Panc1 (cell line): Measurements from ENCODE around the gene HSD17B1. TPM values are rescaled to one million over a fixed set of nuclear protein-coding genes. Genes with fewer than 3 reads are reported as not detected.

Experiments used
- ATAC-seq: fragments of 200-7000 bp; cut with Tn5 transposase; 2 replicates; pipeline ENCODE4 v1.9.1; 2020; ENCODE audit warnings: mild to moderate bottlenecking, moderate library complexity
- BruUV-seq: library from RNA; stranded (reverse); fragments of 400-500 nt; replicated peaks from 2 replicates; lab custom pipeline; 2021; lab: Mats Ljungman, UMichigan
- CTCF ChIA-PET: fragments of 300-600 bp; sonication (Branson Sonifier 250); formaldehyde crosslinking; loops from one replicate; lab custom pipeline; 2022; ENCODE audit warnings: antibody characterized with exemption; lab: Charles Lee
- POLR2A ChIA-PET: fragments of 300-600 bp; sonication (Branson Sonifier 250); formaldehyde crosslinking; loops from one replicate; lab custom pipeline; 2022; ENCODE audit warnings: antibody characterized with exemption; lab: Charles Lee
- DNase-seq: peaks from one replicate; pipeline ENCODE4 v3.0.0-alpha.2; 2010; ENCODE audit warnings: low read depth, low spot score
- H3K27ac ChIP-seq: 2 replicates; pipeline ENCODE4 v1.5.1; 2011; ENCODE audit warnings: mild to moderate bottlenecking, low read length, inconsistent platforms
- H3K27me3 ChIP-seq: fragments of 200-500 bp; sonication (Bioruptor generic); 2 replicates; pipeline ENCODE4 v1.6.0; 2014; ENCODE audit warnings: low read length, inconsistent platforms; ENCODE audit not compliant: control insufficient read depth, insufficient read depth
- H3K36me3 ChIP-seq: fragments of 200-500 bp; sonication (Bioruptor generic); 2 replicates; pipeline ENCODE4 v1.5.1; 2014; ENCODE audit warnings: inconsistent platforms, mild to moderate bottlenecking, low read length, moderate library complexity; ENCODE audit not compliant: control insufficient read depth, insufficient read depth
- H3K4me1 ChIP-seq: 2 replicates; pipeline ENCODE4 v1.5.1; 2011; ENCODE audit warnings: inconsistent platforms, mild to moderate bottlenecking, low read length, moderate library complexity; ENCODE audit not compliant: control insufficient read depth, insufficient read depth
- H3K4me3 ChIP-seq, 2 experiments: 2 replicates each; pipeline ENCODE4 v1.5.1; 2011 to 2012; ENCODE audit warnings: low read depth in 2 of 2, low read length in 2 of 2, mild to moderate bottlenecking in 2 of 2, inconsistent platforms in 1 of 2, moderate library complexity in 1 of 2
- H3K9me3 ChIP-seq: fragments of 200-500 bp; sonication (Bioruptor generic); 2 replicates; pipeline ENCODE4 v1.5.1; 2014; ENCODE audit warnings: low read depth, mild to moderate bottlenecking, inconsistent platforms, low read length, moderate library complexity; ENCODE audit not compliant: control insufficient read depth, insufficient read depth
- CTCF ChIP-seq: fragments of 450-650 bp; IDR thresholded peaks from 2 replicates; pipeline ENCODE4 v1.5.1; 2017; ENCODE audit warnings: mild to moderate bottlenecking
- POLR2AphosphoS5 ChIP-seq: IDR thresholded peaks from 2 replicates; pipeline ENCODE4 v1.6.1; 2012; ENCODE audit warnings: mild to moderate bottlenecking, low read depth, low read length, moderate library complexity
- REST ChIP-seq, 2 experiments: IDR thresholded peaks; 2 replicates each; pipeline ENCODE4 v1.6.1; 2011 to 2012; ENCODE audit warnings: low read depth in 2 of 2, control low read depth in 1 of 2, low read length in 1 of 2, mild to moderate bottlenecking in 1 of 2, moderate library complexity in 1 of 2; ENCODE audit not compliant: insufficient read depth in 1 of 2
- SIN3A ChIP-seq: IDR thresholded peaks from 2 replicates; pipeline ENCODE4 v1.6.1; 2012; ENCODE audit warnings: low read depth, mild to moderate bottlenecking, low read length, moderate library complexity, borderline replicate concordance; ENCODE audit not compliant: insufficient read depth
- TCF7L2 ChIP-seq: IDR thresholded peaks from 2 replicates; pipeline ENCODE4 v1.6.1; 2011; ENCODE audit warnings: mild to moderate bottlenecking, low read depth, low read length, inconsistent platforms
- in situ Hi-C: cut with HindIII; loops from 2 replicates; pipeline ENCODE4 v1.10.0; 2016; ENCODE audit warnings: low sequenced_read_pairs, low pct_unique_long_range_greater_than_20kb
- intact Hi-C: fragments of 100-400 bp; cut with micrococcal nuclease; formaldehyde crosslinking; loops from one replicate; pipeline ENCODE4 v1.10.0; 2022; ENCODE audit not compliant: unreplicated experiment
- total RNA-seq: library from RNA; stranded (reverse); gene quantifications from one replicate; pipeline ENCODE4 v1.2.1, GENCODE V29; 2021; ENCODE audit not compliant: unreplicated experiment

The HSD17B1 gene
- total RNA-seq, 1 experiment from 2014 or later: 5.4 TPM

GRCh38 chr17:42565523-42566214 is 12.9 kb downstream of the HSD17B1 start:
- BruUV-seq: no TSS peak
- DNase-seq (no peak), ATAC-seq (no peak)
- Histone ChIP-seq H3K36me3 (peaks cover 7% of the 10 kb centered on the region), H3K4me1 (peaks cover 28% of the 10 kb centered on the region), H3K27ac (peak overlapping the region; percentile 81), H3K27me3 (no peaks in the 10 kb centered on the region), H3K4me3 (no peak overlapping the region), H3K9me3 (no peaks in the 10 kb centered on the region)
- ChIA-PET POLR2A (interaction anchor here (0.7 kb wide), 1 partner anchor 12 kb away, joined by 3 read pairs; the partner anchor contains the start of gene PSMC3IP), CTCF (interaction anchor here (0.7 kb wide), 1 partner anchor 17 kb away, joined by 3 read pairs; no protein-coding TSS in a partner anchor)
- intact Hi-C loops (no loop called here), in situ Hi-C loops (no loop called here)
- TF ChIP-seq CTCF: no peak
- TF ChIP-seq TCF7L2: no peak
- no peak for TF ChIP-seq POLR2AphosphoS5
- no peak for TF ChIP-seq SIN3A
- no peak for TF ChIP-seq REST (IDR thresholded peaks at IDR 0.05; ENCODE audit: insufficient read depth in 1 of 2, low read depth in 2 of 2, low read length in 1 of 2)

- DNase-seq (no peak), ATAC-seq (peak; percentile 24)
- H3K4me3 ChIP-seq: peak overlapping the region; percentile 20 to 72; a peak in 3 of 4 replicates
- H3K27ac ChIP-seq: peak overlapping the region; percentile 81
- BruUV-seq: no TSS peak
- peaks cover 7% of the 10 kb centered on the region for H3K36me3 ChIP-seq
- no peak for TF ChIP-seq SIN3A
- no peak for TF ChIP-seq CTCF
- no peaks in the 10 kb centered on the region for H3K9me3 ChIP-seq
- CTCF ChIA-PET: no interaction called here
- intact Hi-C loops: no loop called here
- in situ Hi-C loops: no loop called here
- H3K4me1 ChIP-seq: peaks cover 29% of the 10 kb centered on the region
- no peaks in the 10 kb centered on the region for H3K27me3 ChIP-seq
- POLR2A ChIA-PET: no interaction called here
Observed at GRCh38 chr17:42566215-42566882, 13.6 kb downstream of the HSD17B1 start.
